ENCODE data around the gene SP100.
"Not testable (repeated sequence)": the region's sequence is repeated elsewhere in the genome, so short reads cannot be mapped to it uniquely, and the experiment has no call there.

SP100 gene

GRCh38 chr2:230400454-230400853 lies 15.5 kb upstream of the SP100 start:
- H3K4me3 ChIP-seq (ENCODE audit: low read depth, low read length) = no peak overlapping the region
- TF ChIP-seq CTCF (IDR thresholded peaks at IDR 0.05; ENCODE audit: borderline replicate concordance, insufficient read depth, low read depth, low read length) = no peak

GRCh38 chr2:230401026-230401425 lies 15.0 kb upstream of the SP100 start:
- not testable (repeated sequence) for H3K4me3 ChIP-seq (ENCODE audit: low read depth, low read length)

GRCh38 chr2:230403746-230404145 lies 12.3 kb upstream of the SP100 start:
- H3K4me3 ChIP-seq (ENCODE audit: low read depth, low read length) = no peak overlapping the region
- TF ChIP-seq CTCF (IDR thresholded peaks at IDR 0.05; ENCODE audit: borderline replicate concordance, insufficient read depth, low read depth, low read length) = no peak

GRCh38 chr2:230405824-230406223 lies 10.2 kb upstream of the SP100 start:
- H3K4me3 ChIP-seq (ENCODE audit: low read depth, low read length) = no peak overlapping the region
- no peak for TF ChIP-seq CTCF (IDR thresholded peaks at IDR 0.05; ENCODE audit: borderline replicate concordance, insufficient read depth, low read depth, low read length)

GRCh38 chr2:230408244-230408842 lies 7.7 kb upstream of the SP100 start:
- no peak overlapping the region for H3K4me3 ChIP-seq (ENCODE audit: low read depth, low read length)
- no peak for TF ChIP-seq CTCF (IDR thresholded peaks at IDR 0.05; ENCODE audit: borderline replicate concordance, insufficient read depth, low read depth, low read length)

GRCh38 chr2:230409316-230409715 lies 6.7 kb upstream of the SP100 start:
- H3K4me3 ChIP-seq (ENCODE audit: low read depth, low read length) = not testable (repeated sequence)

GRCh38 chr2:230410263-230410662 lies 5.7 kb upstream of the SP100 start:
- H3K4me3 ChIP-seq (ENCODE audit: low read depth, low read length) = no peak overlapping the region
- TF ChIP-seq CTCF (IDR thresholded peaks at IDR 0.05; ENCODE audit: borderline replicate concordance, insufficient read depth, low read depth, low read length) = no peak

- TF ChIP-seq CTCF (IDR thresholded peaks at IDR 0.05; ENCODE audit: borderline replicate concordance, insufficient read depth, low read depth, low read length) = no peak
- H3K4me3 ChIP-seq (ENCODE audit: low read depth, low read length) = peak overlapping the region; percentile 67
These were observed 5.0 kb upstream of the SP100 start for GRCh38 chr2:230410861-230411569.

Measured in GM12875 (cell line).